ENCODE data around the gene MGLL.

GRCh38 chr3:127698286-127698685 lies 124.0 kb downstream of the MGLL start:
- TF ChIP-seq CTCF (IDR thresholded peaks at IDR 0.05; ENCODE audit: insufficient read depth, low read length) (no peak), POLR2AphosphoS5 (IDR thresholded peaks at IDR 0.05; ENCODE audit: low read depth) (no peak), REST (IDR thresholded peaks at IDR 0.05; ENCODE audit: insufficient replicate concordance, low read depth) (no peak)

Data from HL-60 (cell line).